HepG2 (cell line): ENCODE results near the gene FITM2. TPM values are rescaled to one million over a fixed set of nuclear protein-coding genes. Genes with fewer than 3 reads are reported as not detected.
A peak's percentile ranks its signal among the peaks of the same experiment; 100 is the strongest.

Experiments used
- CBX5 ChIP-seq: sonication (generic); formaldehyde crosslinking; IDR thresholded peaks from 2 replicates; pipeline ENCODE4 v1.4.0; 2020; ENCODE audit warnings: missing genetic modification reagents, borderline replicate concordance
- DR1 ChIP-seq: sonication (generic); formaldehyde crosslinking; IDR thresholded peaks from 2 replicates; pipeline ENCODE4 v1.8.0; 2021; ENCODE audit warnings: mild to moderate bottlenecking, missing genetic modification reagents, inconsistent platforms
- FOXP1 ChIP-seq, 2 experiments: fragments of 450-650 bp in 1 of 2; IDR thresholded peaks; 2 replicates each; pipeline ENCODE4 v1.6.1; 2017 to 2018; ENCODE audit warnings: antibody characterized with exemption in 1 of 2
- PHF8 ChIP-seq: sonication (generic); formaldehyde crosslinking; IDR thresholded peaks from 2 replicates; pipeline ENCODE4 v1.5.0; 2020; ENCODE audit warnings: missing genetic modification reagents
- RCOR2 ChIP-seq: IDR thresholded peaks from 2 replicates; pipeline ENCODE4 v1.6.1; 2016; ENCODE audit warnings: missing biosample characterization, missing genetic modification reagents
- SIN3B ChIP-seq: fragments of 150-350 bp; IDR thresholded peaks from 2 replicates; pipeline ENCODE4 v1.6.1; 2014; ENCODE audit warnings: low read length
- SNAI1 ChIP-seq: sonication (generic); formaldehyde crosslinking; IDR thresholded peaks from 2 replicates; pipeline ENCODE4 v1.5.0; 2020; ENCODE audit warnings: mild to moderate bottlenecking, missing genetic modification reagents, borderline replicate concordance
- SP1 ChIP-seq, 2 experiments: fragments of 450-650 bp in 1 of 2; sonication (generic) in 1 of 2; formaldehyde crosslinking in 1 of 2; IDR thresholded peaks; 2 replicates each; pipeline versions ENCODE4 v1.4.0 to v1.6.1; 2016 to 2020; ENCODE audit warnings: missing genetic modification reagents in 1 of 2
- SYNCRIP ChIP-seq: fragments of 200-400 bp; formaldehyde crosslinking; IDR thresholded peaks from 2 replicates; pipeline ENCODE4 v1.6.1; 2018; ENCODE audit warnings: mild to moderate bottlenecking, low read depth, low read length; ENCODE audit not compliant: insufficient read depth
- TBX2 ChIP-seq: sonication (generic); formaldehyde crosslinking; IDR thresholded peaks from 2 replicates; pipeline ENCODE4 v1.5.0; 2020; ENCODE audit warnings: missing genetic modification reagents, mild to moderate bottlenecking, borderline replicate concordance
- ZBTB1 ChIP-seq: sonication (generic); formaldehyde crosslinking; IDR thresholded peaks from 2 replicates; pipeline ENCODE4 v1.4.0; 2020; ENCODE audit warnings: missing genetic modification reagents, borderline replicate concordance
- ZNF143 ChIP-seq: sonication (generic); formaldehyde crosslinking; IDR thresholded peaks from 2 replicates; pipeline ENCODE4 v1.4.0; 2020; ENCODE audit warnings: missing genetic modification reagents
- ZNF317 ChIP-seq: sonication (generic); formaldehyde crosslinking; IDR thresholded peaks from 2 replicates; pipeline ENCODE4 v1.5.0; 2020; ENCODE audit warnings: mild to moderate bottlenecking, missing genetic modification reagents
- ZNF672 ChIP-seq: sonication (generic); formaldehyde crosslinking; IDR thresholded peaks from 2 replicates; pipeline ENCODE4 v1.8.1; 2022; ENCODE audit warnings: missing genetic modification reagents
- ZNF703 ChIP-seq: sonication (generic); formaldehyde crosslinking; IDR thresholded peaks from 2 replicates; pipeline ENCODE4 v1.5.1; 2020; ENCODE audit warnings: missing genetic modification reagents, mild to moderate bottlenecking, moderate library complexity, borderline replicate concordance
- ZNF709 ChIP-seq: sonication (generic); formaldehyde crosslinking; IDR thresholded peaks from 2 replicates; pipeline ENCODE4 v1.5.0; 2020; ENCODE audit warnings: mild to moderate bottlenecking, missing genetic modification reagents
- ZNF776 ChIP-seq: sonication (generic); formaldehyde crosslinking; IDR thresholded peaks from 2 replicates; pipeline ENCODE4 v1.4.0; 2020; ENCODE audit warnings: mild to moderate bottlenecking, missing genetic modification reagents
- ZZZ3 ChIP-seq: sonication (generic); formaldehyde crosslinking; IDR thresholded peaks from 2 replicates; pipeline ENCODE4 v1.4.0; 2020; ENCODE audit warnings: missing genetic modification reagents, mild to moderate bottlenecking, borderline replicate concordance
- polyA plus RNA-seq, 8 experiments: library from polyadenylated mRNA; depleted of rRNA in 3 of 8; stranded (reverse) in 7 of 8; unstranded in 1 of 8; fragments of >200 nt; fragmentation: Illumina TruSeq in 4 of 8; extraction: Trizol in 4 of 8; gene quantifications; 2 replicates each; pipeline versions ENCODE4 v1.2.1 to v1.2.3, GENCODE V29; 2011 to 2016; ENCODE audit warnings: low read depth in 4 of 8, missing spikeins in 1 of 8, mixed read lengths in 1 of 8; ENCODE audit not compliant: insufficient read depth in 1 of 8
- total RNA-seq, 5 experiments: library from RNA; depleted of rRNA; stranded (reverse); fragments of >200 nt; fragmentation: Illumina TruSeq; extraction: Trizol; gene quantifications; 2 replicates each; pipeline ENCODE4 v1.2.3, GENCODE V29; 2016; ENCODE audit warnings: low read depth in 1 of 5
- TF ChIP-seq, protein P1 (sequence below): sonication (generic); formaldehyde crosslinking; IDR thresholded peaks from 2 replicates; pipeline ENCODE4 v1.8.1; 2023; ENCODE audit warnings: mild to moderate bottlenecking, missing genetic modification reagents
- TF ChIP-seq, protein P2 (sequence below): sonication (generic); formaldehyde crosslinking; IDR thresholded peaks from 2 replicates; pipeline ENCODE4; 2020; ENCODE audit warnings: missing genetic modification reagents, mild to moderate bottlenecking, borderline replicate concordance
- TF ChIP-seq, protein P3 (sequence below): sonication (generic); formaldehyde crosslinking; IDR thresholded peaks from 2 replicates; pipeline ENCODE4 v1.5.1; 2020; ENCODE audit warnings: missing genetic modification reagents, mild to moderate bottlenecking, borderline replicate concordance

FITM2 gene
- total and polyA plus RNA-seq, 2 of the 13 experiments (the other 11 are each of a cell fraction or from before 2014, with no cell fraction given) = 9.6 to 24.5 TPM

DNA sequence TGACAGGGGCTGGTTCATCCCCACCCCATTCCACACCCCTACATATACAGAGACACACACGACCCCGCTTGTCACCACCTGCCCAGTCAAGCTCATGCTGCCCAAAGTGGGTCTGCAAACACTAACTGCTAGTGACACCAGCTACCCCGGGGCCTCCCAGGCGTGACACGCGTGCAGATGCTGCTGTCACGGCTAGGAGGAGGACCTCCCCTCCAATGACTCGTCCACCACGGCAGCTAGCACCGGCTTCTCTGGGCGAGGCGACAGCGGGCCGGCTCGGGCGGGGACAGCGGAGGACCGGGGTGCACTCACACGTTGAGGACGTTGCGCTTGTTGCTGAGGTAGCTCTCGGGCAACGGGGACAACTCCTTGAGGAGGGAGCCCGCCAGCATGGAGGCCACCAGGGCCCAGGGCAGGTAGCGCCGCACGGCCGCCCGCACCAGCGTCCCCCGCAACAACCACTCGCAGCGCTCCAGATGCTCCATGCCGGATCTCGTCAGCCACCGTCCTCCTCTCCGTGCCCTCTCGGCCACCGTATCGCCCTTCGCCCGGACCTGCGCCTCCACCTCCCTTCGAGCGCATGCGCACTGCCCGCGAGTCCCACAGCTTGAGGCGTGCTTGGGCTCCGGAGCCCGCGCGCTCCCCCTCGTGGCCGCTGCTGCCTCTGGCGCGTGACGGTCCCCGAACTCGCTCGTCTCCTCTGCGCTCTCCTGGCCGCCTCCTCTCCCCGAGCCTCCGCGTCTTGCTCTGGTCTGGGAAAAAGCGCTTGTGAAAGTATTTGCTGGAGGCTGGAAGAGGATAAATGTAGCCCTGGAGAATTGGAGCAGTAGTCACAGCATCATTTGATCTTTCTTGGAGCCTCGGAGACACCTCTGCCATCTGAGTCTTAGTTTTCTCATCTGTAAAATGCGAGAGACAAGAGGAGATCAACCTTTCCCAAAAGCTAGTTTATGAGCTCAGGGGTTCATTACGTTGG is at the start of gene FITM2 (continued):
- TF ChIP-seq TBX2 (CRISPR knock-in tag) (peak; percentile 98), PHF8 (peak; percentile 91), SIN3B (peak; percentile 79), CBX5 (CRISPR knock-in tag) (peak; percentile 98), ZZZ3 (CRISPR knock-in tag) (peak; percentile 99), SYNCRIP (no peak), FOXP1 (IDR thresholded peaks at IDR 0.05) (no peak), FOXP1 (CRISPR knock-in tag; IDR thresholded peaks at IDR 0.05) (peak; percentile 31; the same call in 1 of the 2 replicates), DR1 (CRISPR knock-in tag) (peak; percentile 77), ZBTB1 (CRISPR knock-in tag) (peak; percentile 28; the same call in 1 of the 2 replicates), ZNF672 (CRISPR knock-in tag) (no peak; the same call in 1 of the 2 replicates), ZNF776 (CRISPR knock-in tag) (peak; percentile 96), ZNF317 (CRISPR knock-in tag) (no peak), ZNF703 (CRISPR knock-in tag) (no peak; the same call in 1 of the 2 replicates), ZNF143 (CRISPR knock-in tag) (peak; percentile 64), SP1 (IDR thresholded peaks at IDR 0.05) (no peak), SP1 (CRISPR knock-in tag; IDR thresholded peaks at IDR 0.05) (peak; percentile 82; the same call in 1 of the 2 replicates), SNAI1 (no peak), RCOR2 (CRISPR knock-in tag) (peak; percentile 47; the same call in 1 of the 2 replicates), ZNF709 (CRISPR knock-in tag) (peak; percentile 93)
- TF ChIP-seq, protein P1, sequence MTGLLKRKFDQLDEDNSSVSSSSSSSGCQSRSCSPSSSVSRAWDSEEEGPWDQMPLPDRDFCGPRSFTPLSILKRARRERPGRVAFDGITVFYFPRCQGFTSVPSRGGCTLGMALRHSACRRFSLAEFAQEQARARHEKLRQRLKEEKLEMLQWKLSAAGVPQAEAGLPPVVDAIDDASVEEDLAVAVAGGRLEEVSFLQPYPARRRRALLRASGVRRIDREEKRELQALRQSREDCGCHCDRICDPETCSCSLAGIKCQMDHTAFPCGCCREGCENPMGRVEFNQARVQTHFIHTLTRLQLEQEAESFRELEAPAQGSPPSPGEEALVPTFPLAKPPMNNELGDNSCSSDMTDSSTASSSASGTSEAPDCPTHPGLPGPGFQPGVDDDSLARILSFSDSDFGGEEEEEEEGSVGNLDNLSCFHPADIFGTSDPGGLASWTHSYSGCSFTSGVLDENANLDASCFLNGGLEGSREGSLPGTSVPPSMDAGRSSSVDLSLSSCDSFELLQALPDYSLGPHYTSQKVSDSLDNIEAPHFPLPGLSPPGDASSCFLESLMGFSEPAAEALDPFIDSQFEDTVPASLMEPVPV (CRISPR knock-in tag) = peak; percentile 92; the same call in 1 of the 2 replicates
- TF ChIP-seq, protein P2, sequence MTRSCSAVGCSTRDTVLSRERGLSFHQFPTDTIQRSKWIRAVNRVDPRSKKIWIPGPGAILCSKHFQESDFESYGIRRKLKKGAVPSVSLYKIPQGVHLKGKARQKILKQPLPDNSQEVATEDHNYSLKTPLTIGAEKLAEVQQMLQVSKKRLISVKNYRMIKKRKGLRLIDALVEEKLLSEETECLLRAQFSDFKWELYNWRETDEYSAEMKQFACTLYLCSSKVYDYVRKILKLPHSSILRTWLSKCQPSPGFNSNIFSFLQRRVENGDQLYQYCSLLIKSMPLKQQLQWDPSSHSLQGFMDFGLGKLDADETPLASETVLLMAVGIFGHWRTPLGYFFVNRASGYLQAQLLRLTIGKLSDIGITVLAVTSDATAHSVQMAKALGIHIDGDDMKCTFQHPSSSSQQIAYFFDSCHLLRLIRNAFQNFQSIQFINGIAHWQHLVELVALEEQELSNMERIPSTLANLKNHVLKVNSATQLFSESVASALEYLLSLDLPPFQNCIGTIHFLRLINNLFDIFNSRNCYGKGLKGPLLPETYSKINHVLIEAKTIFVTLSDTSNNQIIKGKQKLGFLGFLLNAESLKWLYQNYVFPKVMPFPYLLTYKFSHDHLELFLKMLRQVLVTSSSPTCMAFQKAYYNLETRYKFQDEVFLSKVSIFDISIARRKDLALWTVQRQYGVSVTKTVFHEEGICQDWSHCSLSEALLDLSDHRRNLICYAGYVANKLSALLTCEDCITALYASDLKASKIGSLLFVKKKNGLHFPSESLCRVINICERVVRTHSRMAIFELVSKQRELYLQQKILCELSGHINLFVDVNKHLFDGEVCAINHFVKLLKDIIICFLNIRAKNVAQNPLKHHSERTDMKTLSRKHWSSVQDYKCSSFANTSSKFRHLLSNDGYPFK (CRISPR knock-in tag) = peak; percentile 87; the same call in 1 of the 2 replicates
- TF ChIP-seq, protein P3, sequence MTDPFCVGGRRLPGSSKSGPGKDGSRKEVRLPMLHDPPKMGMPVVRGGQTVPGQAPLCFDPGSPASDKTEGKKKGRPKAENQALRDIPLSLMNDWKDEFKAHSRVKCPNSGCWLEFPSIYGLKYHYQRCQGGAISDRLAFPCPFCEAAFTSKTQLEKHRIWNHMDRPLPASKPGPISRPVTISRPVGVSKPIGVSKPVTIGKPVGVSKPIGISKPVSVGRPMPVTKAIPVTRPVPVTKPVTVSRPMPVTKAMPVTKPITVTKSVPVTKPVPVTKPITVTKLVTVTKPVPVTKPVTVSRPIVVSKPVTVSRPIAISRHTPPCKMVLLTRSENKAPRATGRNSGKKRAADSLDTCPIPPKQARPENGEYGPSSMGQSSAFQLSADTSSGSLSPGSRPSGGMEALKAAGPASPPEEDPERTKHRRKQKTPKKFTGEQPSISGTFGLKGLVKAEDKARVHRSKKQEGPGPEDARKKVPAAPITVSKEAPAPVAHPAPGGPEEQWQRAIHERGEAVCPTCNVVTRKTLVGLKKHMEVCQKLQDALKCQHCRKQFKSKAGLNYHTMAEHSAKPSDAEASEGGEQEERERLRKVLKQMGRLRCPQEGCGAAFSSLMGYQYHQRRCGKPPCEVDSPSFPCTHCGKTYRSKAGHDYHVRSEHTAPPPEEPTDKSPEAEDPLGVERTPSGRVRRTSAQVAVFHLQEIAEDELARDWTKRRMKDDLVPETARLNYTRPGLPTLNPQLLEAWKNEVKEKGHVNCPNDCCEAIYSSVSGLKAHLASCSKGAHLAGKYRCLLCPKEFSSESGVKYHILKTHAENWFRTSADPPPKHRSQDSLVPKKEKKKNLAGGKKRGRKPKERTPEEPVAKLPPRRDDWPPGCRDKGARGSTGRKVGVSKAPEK (CRISPR knock-in tag) = peak; percentile 90
